Choroid plexus epithelial cell (primary cell): Measurements from ENCODE around the gene JADE1.
A peak's percentile ranks its signal among the peaks of the same experiment; 100 is the strongest.

ENCODE experiments used
- DNase-seq: peaks from one replicate; pipeline ENCODE4 v3.0.0-alpha.2; 2010; ENCODE audit warnings: low read depth
- H3K4me3 ChIP-seq: 2 replicates; pipeline ENCODE4 v1.5.1; 2011; ENCODE audit warnings: low read depth, mild to moderate bottlenecking, control low read depth, low read length, moderate library complexity
- CTCF ChIP-seq: conservative IDR thresholded peaks from 2 replicates; pipeline ENCODE4 v1.5.1; 2011; ENCODE audit warnings: low read depth, mild to moderate bottlenecking, control low read depth, inconsistent platforms, low read length, moderate library complexity

Gene JADE1

GRCh38 chr4:128853741-128854140 lies 44.2 kb downstream of the JADE1 start:
- DNase-seq, result peak; percentile 56
- TF ChIP-seq CTCF, result no peak
- no peak overlapping the region for H3K4me3 ChIP-seq

GRCh38 chr4:128854433-128854832 lies 44.9 kb downstream of the JADE1 start:
- no peak for TF ChIP-seq CTCF
- peak; percentile 82 for DNase-seq
- no peak overlapping the region for H3K4me3 ChIP-seq

GRCh38 chr4:128855621-128856020 lies 46.1 kb downstream of the JADE1 start:
- H3K4me3 ChIP-seq, result no peak overlapping the region
- DNase-seq, result no peak
- TF ChIP-seq CTCF, result no peak

GRCh38 chr4:128856246-128856645 lies 46.7 kb downstream of the JADE1 start:
- no peak for DNase-seq
- no peak overlapping the region for H3K4me3 ChIP-seq
- TF ChIP-seq CTCF, result no peak

GRCh38 chr4:128858879-128859671 lies 49.6 kb downstream of the JADE1 start:
- TF ChIP-seq CTCF, result no peak
- H3K4me3 ChIP-seq, result no peak overlapping the region

GRCh38 chr4:128859887-128860677 lies 50.6 kb downstream of the JADE1 start:
- no peak overlapping the region for H3K4me3 ChIP-seq
- TF ChIP-seq CTCF, result no peak
- peak; percentile 68 for DNase-seq

More at GRCh38 chr4:128858879-128859671, 49.6 kb downstream of the JADE1 start:
- peak; percentile 42 for DNase-seq
